WTC11 (cell line): ENCODE results near the gene EEF1A1.

Experiments
- ELF4 ChIP-seq: sonication (generic); formaldehyde crosslinking; IDR thresholded peaks from 2 replicates; pipeline ENCODE4 v1.8.1; 2022; ENCODE audit warnings: low read depth, mild to moderate bottlenecking, moderate library complexity, missing genetic modification reagents
- TF ChIP-seq, protein P1 (sequence below): sonication (generic); formaldehyde crosslinking; IDR thresholded peaks from 2 replicates; pipeline ENCODE4 v1.8.1; 2023; ENCODE audit warnings: mild to moderate bottlenecking, moderate library complexity, missing genetic modification reagents

DNA sequence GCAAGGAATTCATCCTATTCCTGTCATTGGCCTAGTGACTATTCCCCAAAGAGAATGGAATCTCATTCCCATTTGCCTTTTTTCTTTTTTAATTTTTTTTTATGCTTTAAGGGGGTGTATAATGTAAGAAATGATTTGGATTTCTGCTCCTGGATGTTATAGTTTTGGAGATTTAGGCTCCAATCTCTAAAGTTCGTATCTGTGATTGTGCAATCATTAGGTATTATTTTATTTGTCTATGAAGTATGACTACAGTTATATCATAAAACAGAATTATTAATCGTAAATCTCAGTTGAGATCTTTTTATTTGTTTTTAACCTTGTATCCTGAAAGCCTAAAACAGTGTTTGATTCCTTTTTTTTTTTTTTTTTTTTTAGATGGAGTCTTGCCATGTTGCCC lies 41.7 kb upstream of the EEF1A1 start:
- no peak for TF ChIP-seq ELF4 (CRISPR knock-in tag)
- TF ChIP-seq, protein P1, sequence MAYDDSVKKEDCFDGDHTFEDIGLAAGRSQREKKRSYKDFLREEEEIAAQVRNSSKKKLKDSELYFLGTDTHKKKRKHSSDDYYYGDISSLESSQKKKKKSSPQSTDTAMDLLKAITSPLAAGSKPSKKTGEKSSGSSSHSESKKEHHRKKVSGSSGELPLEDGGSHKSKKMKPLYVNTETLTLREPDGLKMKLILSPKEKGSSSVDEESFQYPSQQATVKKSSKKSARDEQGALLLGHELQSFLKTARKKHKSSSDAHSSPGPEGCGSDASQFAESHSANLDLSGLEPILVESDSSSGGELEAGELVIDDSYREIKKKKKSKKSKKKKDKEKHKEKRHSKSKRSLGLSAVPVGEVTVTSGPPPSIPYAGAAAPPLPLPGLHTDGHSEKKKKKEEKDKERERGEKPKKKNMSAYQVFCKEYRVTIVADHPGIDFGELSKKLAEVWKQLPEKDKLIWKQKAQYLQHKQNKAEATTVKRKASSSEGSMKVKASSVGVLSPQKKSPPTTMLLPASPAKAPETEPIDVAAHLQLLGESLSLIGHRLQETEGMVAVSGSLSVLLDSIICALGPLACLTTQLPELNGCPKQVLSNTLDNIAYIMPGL (CRISPR knock-in tag) = no peak
